Endothelial cell of umbilical vein (primary cell): ENCODE data around the gene LHFPL6.

Experiments
- EZH2 ChIP-seq: IDR thresholded peaks from 2 replicates; pipeline ENCODE4 v1.6.1; 2012; ENCODE audit warnings: borderline replicate concordance, low read depth, mild to moderate bottlenecking, moderate library complexity, low read length, inconsistent platforms; ENCODE audit not compliant: severe bottlenecking
- FOS ChIP-seq: IDR thresholded peaks from 2 replicates; pipeline ENCODE4 v1.6.1; 2011; ENCODE audit warnings: mild to moderate bottlenecking, low read length, moderate library complexity, borderline replicate concordance; ENCODE audit not compliant: insufficient read depth
- GATA2 ChIP-seq: IDR thresholded peaks from 2 replicates; pipeline ENCODE4 v1.7.0; 2011; ENCODE audit warnings: low read depth, mild to moderate bottlenecking, moderate library complexity, mixed read lengths, low read length; ENCODE audit not compliant: insufficient read length, insufficient read depth
- JUN ChIP-seq: IDR thresholded peaks from 2 replicates; pipeline ENCODE4 v1.6.1; 2011; ENCODE audit warnings: borderline replicate concordance, low read depth; ENCODE audit not compliant: insufficient read length, insufficient read depth
- MYC ChIP-seq: IDR thresholded peaks from one replicate; pipeline ENCODE4 v1.6.1; 2011; ENCODE audit warnings: mild to moderate bottlenecking, low read depth, low read length
- POLR2A ChIP-seq: IDR thresholded peaks from 2 replicates; pipeline ENCODE4 v1.6.1; 2012; ENCODE audit warnings: low read depth, mild to moderate bottlenecking, control low read depth, low read length
- POLR2AphosphoS5 ChIP-seq: IDR thresholded peaks from 2 replicates; pipeline ENCODE4 v1.6.1; 2012; ENCODE audit warnings: low read depth, mild to moderate bottlenecking, control low read depth, low read length, moderate library complexity; ENCODE audit not compliant: insufficient read depth
- TF ChIP-seq, protein P1 (sequence below), 2 donors: IDR thresholded peaks; 1 replicate in 1 of 2; 2 replicates in 1 of 2; pipeline ENCODE4 v1.5.1; 2011; ENCODE audit warnings: low read length in 2 of 2, mild to moderate bottlenecking in 2 of 2, moderate library complexity in 2 of 2, control low read depth in 1 of 2, inconsistent platforms in 1 of 2, low read depth in 1 of 2; ENCODE audit not compliant: insufficient read depth in 1 of 2; ENCODE audit errors: extremely low read depth in 1 of 2
- TF ChIP-seq, protein P2 (sequence below): IDR thresholded peaks from 2 replicates; pipeline ENCODE4 v1.6.1; 2011; ENCODE audit not compliant: insufficient read depth, insufficient read length

DNA sequence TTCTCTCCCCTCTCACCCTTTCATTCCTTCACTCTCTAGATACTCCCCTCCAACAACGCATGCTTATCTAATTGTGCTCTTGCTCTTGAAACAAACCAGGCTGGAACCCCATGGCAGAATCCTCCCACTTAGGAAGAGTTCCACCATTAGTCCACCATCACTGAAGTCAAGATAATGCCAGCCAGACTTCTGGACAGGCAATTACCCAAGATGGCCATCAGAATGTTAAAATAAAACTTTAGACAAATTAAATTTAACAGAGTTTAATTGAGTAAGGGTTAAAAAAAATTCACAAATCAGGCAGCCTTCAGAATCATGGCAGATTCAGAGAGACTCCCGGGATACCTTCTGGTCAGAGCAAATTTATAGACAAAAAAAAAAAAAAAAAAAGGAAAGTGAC is 221.5 kb downstream of the LHFPL6 start:
- TF ChIP-seq, protein P1, sequence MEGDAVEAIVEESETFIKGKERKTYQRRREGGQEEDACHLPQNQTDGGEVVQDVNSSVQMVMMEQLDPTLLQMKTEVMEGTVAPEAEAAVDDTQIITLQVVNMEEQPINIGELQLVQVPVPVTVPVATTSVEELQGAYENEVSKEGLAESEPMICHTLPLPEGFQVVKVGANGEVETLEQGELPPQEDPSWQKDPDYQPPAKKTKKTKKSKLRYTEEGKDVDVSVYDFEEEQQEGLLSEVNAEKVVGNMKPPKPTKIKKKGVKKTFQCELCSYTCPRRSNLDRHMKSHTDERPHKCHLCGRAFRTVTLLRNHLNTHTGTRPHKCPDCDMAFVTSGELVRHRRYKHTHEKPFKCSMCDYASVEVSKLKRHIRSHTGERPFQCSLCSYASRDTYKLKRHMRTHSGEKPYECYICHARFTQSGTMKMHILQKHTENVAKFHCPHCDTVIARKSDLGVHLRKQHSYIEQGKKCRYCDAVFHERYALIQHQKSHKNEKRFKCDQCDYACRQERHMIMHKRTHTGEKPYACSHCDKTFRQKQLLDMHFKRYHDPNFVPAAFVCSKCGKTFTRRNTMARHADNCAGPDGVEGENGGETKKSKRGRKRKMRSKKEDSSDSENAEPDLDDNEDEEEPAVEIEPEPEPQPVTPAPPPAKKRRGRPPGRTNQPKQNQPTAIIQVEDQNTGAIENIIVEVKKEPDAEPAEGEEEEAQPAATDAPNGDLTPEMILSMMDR (IDR thresholded peaks at IDR 0.05; ENCODE audit: extremely low read depth in 1 of 2, insufficient read depth in 1 of 2, low read depth in 1 of 2, low read length in 2 of 2), result no peak
- TF ChIP-seq POLR2AphosphoS5, result no peak
- no peak for TF ChIP-seq POLR2A
- TF ChIP-seq, protein P2, sequence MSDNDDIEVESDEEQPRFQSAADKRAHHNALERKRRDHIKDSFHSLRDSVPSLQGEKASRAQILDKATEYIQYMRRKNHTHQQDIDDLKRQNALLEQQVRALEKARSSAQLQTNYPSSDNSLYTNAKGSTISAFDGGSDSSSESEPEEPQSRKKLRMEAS, result no peak
- TF ChIP-seq EZH2, result no peak
- TF ChIP-seq JUN, result no peak
- no peak for TF ChIP-seq FOS
- TF ChIP-seq GATA2, result no peak
- TF ChIP-seq MYC, result no peak
